Stimulated activated CD4-positive, alpha-beta T cell treated with anti-CD3 and anti-CD28 coated beads, Interleukin-1b, Interleukin-23, amount 100 ng/mL, for 48 hours (primary cell): ENCODE data around the gene ZNF556.

Experiments used
- DNase-seq: peaks from one replicate; pipeline ENCODE4 v3.0.0-alpha.2; 2020

The ZNF556 gene

DNA sequence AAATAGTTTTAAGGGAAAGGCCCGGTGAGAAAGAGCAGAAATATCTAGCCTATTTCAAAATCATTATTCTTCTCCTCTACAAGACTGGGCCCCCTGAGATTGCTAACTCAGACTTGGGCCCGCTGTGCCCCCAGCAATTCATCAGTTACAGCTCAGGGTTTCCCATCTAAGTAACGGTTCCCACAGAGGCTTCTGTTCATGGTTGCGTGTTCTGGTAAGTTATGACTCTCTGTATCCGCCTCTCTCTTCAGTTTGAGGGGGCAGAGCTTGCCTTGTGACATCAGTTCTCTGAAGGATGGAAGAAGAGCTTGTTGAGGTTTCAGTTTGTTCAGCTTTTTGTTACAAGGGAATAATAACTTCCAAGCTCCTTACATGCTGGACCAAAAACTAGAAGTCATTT lies 45.2 kb downstream of the ZNF556 start:
- peak; percentile 45 for DNase-seq

DNA sequence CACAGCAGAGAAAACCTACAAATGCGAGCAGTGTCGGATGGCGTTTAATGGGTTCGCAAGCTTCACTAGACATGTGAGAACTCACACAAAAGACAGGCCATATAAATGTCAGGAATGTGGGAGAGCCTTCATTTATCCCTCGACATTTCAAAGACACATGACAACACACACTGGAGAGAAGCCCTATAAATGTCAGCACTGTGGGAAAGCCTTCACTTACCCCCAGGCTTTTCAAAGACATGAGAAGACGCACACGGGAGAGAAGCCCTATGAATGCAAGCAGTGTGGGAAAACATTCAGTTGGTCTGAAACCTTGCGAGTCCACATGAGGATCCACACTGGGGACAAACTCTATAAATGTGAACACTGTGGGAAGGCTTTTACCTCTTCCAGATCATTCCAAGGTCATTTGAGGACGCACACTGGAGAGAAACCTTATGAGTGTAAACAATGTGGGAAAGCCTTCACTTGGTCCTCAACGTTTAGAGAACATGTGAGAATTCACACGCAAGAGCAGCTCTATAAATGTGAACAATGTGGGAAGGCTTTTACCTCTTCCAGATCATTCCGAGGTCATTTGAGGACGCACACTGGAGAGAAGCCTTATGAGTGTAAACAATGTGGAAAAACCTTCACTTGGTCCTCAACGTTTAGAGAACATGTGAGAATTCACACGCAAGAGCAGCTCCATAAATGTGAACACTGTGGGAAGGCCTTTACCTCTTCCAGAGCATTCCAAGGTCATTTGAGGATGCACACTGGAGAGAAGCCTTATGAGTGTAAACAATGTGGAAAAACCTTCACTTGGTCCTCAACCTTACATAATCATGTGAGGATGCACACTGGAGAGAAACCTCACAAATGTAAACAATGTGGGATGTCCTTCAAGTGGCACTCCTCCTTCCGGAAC lies 50.4 kb downstream of the ZNF556 start:
- no peak for DNase-seq

DNA sequence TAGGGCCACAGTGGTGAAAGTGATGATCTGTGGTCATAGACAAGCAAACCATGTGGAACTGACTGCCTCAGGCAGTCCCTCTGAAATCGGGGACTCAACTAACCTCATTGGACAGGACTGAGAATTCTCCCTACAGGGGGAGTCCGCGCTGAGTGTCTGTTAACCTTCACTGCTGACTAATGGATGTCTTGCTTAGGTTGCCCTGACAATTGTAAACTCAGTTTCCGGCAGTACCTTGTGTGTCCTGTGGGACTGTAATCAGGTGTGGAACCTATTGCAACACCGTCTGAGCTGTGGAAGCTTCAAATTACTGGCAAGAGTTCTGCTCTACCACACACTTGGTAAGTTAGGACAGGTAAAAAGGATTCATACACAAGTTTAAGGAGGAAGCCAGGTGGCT lies 55.9 kb downstream of the ZNF556 start:
- no peak for DNase-seq

DNA sequence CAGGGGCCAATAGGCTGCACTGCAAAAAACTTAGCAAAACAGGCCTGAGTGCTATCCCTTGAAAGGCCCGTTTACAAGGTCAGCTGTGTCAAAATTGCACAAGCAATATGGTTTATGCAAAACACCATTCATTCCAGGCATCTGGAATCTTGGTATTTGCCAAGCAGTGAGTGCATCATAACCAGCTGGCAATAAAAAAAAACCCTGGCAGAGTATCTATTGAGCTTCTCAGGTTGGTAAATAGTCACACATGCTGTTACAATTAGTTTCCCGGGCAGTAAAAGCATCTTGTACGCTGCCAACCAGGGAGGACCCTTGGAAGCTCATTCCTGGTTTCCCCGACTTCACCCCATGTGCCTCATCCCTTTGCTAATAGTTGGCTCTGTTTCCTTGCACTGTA lies 56.4 kb downstream of the ZNF556 start:
- DNase-seq: no peak

DNA sequence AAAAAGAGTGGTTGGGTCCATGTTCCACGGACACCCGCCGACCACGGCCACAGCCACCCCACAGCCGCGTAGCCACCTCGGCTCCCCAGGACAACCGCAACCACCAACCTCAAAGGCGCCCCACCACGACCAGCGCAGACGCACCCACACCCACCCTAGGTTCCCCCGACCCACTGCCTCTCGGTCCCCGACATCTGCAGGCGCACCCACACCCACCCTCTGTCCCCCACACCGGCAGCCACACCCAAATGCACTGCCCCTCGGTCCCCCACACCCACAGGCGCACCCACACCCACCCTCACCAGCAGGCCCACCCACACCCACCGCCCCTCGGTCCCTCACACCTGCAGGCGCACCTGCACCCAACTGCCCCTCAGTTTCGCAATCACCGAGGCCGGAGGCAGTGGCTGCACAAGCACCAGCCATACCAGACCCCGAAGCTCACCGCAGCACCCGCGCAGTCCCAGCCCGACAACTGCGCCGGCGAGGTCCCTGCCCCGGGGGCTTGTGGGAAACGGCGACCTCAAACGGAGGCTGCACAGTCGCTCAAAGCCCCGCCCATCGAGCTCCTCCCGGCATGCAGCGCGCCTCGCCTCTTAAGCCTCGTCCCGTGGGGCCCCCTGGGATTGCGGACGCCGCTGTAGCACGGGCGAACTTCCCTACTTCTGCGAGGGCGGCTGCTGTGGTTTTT lies 59.4 kb downstream of the ZNF556 start:
- no peak for DNase-seq

DNA sequence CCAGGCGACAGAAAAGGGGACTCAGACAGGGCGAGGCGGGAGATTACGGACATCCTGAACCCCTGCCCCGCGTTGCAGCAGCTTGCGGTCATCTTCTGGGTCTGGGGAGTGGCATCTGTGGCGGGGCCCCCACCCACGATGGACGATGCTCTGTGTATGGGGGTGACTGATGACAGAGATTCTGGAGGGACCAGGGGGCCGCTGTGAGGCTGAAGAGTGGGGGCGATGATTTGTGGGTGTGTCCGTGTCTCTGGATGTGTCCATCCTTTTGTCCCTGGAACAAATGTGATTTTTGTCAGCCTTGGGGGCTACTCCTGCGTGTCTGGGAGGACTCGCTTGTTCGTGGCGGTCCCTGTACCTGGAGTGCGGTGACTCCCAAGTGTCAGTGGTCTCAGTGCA lies 59.9 kb downstream of the ZNF556 start:
- no peak for DNase-seq
